ENCODE measurements around the gene AHSP.

DNA sequence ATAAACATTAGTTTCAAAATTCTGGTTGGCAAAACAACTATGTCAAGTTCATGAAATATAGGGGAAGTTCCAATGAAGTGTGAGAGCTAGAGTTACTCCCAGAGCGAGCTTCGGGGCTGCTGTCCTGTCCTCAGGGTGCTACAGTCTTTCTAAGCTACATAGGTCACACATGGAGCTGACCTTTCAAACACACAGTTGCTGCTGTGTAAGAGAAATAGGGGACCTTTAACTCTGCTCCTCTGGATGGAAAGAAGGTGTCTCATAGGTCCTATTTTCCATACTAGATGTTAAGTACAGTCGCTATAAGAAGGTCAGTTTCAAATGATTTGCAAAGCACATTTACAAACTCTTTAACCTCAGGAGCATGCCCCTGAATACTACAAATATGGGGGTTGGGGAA lies 6.3 kb upstream of the AHSP start:
- TF ChIP-seq, protein P1, sequence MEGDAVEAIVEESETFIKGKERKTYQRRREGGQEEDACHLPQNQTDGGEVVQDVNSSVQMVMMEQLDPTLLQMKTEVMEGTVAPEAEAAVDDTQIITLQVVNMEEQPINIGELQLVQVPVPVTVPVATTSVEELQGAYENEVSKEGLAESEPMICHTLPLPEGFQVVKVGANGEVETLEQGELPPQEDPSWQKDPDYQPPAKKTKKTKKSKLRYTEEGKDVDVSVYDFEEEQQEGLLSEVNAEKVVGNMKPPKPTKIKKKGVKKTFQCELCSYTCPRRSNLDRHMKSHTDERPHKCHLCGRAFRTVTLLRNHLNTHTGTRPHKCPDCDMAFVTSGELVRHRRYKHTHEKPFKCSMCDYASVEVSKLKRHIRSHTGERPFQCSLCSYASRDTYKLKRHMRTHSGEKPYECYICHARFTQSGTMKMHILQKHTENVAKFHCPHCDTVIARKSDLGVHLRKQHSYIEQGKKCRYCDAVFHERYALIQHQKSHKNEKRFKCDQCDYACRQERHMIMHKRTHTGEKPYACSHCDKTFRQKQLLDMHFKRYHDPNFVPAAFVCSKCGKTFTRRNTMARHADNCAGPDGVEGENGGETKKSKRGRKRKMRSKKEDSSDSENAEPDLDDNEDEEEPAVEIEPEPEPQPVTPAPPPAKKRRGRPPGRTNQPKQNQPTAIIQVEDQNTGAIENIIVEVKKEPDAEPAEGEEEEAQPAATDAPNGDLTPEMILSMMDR (conservative IDR thresholded peaks at IDR 0.05; ENCODE audit: low read length), result no peak
- no peak for TF ChIP-seq EZH2phosphoT487 (IDR thresholded peaks at IDR 0.05; ENCODE audit: borderline replicate concordance)
